Measurements from ENCODE around the gene ERVV-1. TPM values are rescaled to one million over a fixed set of nuclear protein-coding genes. Genes with fewer than 3 reads are reported as not detected.
"Not testable (repeated sequence)": the region's sequence is repeated elsewhere in the genome, so short reads cannot be mapped to it uniquely, and the experiment has no call there.

The ERVV-1 gene, protein sequence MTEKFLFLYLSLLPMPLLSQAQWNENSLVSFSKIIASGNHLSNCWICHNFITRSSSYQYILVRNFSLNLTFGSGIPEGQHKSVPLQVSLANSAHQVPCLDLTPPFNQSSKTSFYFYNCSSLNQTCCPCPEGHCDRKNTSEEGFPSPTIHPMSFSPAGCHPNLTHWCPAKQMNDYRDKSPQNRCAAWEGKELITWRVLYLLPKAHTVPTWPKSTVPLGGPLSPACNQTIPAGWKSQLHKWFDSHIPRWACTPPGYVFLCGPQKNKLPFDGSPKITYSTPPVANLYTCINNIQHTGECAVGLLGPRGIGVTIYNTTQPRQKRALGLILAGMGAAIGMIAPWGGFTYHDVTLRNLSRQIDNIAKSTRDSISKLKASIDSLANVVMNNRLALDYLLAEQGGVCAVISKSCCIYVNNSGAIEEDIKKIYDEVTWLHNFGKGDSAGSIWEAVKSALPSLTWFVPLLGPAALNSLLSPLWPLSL
- total RNA-seq, result not detected

DNA sequence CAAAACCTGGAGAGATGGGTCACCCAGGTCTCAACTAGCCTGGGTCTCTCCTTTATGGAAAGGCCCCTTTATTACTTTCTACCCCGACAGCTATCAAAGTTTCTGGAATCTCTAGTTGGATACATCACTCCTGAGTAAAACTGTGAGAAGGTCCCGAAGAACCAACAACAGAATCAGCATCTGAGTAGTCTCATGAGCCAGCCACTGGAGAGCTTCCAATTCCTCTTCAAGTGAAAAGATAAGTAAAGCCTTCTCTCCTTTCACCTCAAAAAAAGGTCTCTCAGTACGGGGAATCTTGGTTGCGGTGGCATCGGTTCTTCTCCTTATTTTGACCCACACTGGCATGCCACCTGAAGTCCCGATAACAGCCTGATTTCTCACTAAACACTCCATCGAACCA is at the start of gene ERVV-1:
Gene ERVV-1, plus strand, starts transcription at position 301 of the 400 bp plus-strand sequence. CDS start 170 bp downstream, outside the sequence.
- intact Hi-C loops (cut with DNase I), result no loop called here

DNA sequence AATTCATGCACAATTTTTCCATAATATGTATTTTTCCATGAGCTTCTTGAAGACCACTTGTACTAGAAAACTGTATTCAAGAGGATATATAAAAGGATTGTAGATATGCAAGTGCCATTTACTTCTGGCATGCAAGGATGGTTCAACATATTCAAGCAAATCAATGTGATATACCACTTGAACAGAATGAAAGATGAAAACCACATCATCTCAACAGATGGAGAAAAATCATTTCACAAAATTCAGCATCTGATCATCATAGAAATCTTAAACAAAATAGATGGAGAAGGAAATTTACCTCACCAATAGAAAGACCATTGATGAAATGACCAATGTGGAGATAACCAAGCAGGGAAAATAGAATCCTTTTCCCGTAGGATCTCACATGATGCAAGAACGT is 45.9 kb upstream of the ERVV-1 start:
- DNase-seq, result no peak
- H3K36me3 ChIP-seq, result no peaks in the 10 kb centered on the region
- intact Hi-C loops (cut with DNase I), result no loop called here
- TF ChIP-seq, protein P1, sequence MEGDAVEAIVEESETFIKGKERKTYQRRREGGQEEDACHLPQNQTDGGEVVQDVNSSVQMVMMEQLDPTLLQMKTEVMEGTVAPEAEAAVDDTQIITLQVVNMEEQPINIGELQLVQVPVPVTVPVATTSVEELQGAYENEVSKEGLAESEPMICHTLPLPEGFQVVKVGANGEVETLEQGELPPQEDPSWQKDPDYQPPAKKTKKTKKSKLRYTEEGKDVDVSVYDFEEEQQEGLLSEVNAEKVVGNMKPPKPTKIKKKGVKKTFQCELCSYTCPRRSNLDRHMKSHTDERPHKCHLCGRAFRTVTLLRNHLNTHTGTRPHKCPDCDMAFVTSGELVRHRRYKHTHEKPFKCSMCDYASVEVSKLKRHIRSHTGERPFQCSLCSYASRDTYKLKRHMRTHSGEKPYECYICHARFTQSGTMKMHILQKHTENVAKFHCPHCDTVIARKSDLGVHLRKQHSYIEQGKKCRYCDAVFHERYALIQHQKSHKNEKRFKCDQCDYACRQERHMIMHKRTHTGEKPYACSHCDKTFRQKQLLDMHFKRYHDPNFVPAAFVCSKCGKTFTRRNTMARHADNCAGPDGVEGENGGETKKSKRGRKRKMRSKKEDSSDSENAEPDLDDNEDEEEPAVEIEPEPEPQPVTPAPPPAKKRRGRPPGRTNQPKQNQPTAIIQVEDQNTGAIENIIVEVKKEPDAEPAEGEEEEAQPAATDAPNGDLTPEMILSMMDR (IDR thresholded peaks at IDR 0.05), result no peak
- no peak overlapping the region for H3K9ac ChIP-seq (ENCODE audit: low read depth in 2 of 2, low read length in 2 of 2)
- H3K27ac ChIP-seq, result no peak overlapping the region
- no peaks in the 10 kb centered on the region for H3K4me1 ChIP-seq
- H3K4me3 ChIP-seq, result no peak overlapping the region
- H3K9me3 ChIP-seq, result no peaks in the 10 kb centered on the region
- H3K27me3 ChIP-seq, result no peaks in the 10 kb centered on the region

More for the DNA sequence above, at the start of gene ERVV-1:
- Histone ChIP-seq H3K9ac (ENCODE audit: low read depth in 2 of 2, low read length in 2 of 2) (no peak within 1 kb of the TSS), H3K27me3 (no peaks in the 10 kb centered on the region), H3K9me3 (no peaks in the 10 kb centered on the region), H3K4me3 (no peak within 1 kb of the TSS), H3K36me3 (no peaks in the 10 kb centered on the region), H3K4me1 (no peaks in the 10 kb centered on the region), H3K27ac (no peak within 1 kb of the TSS)
- DNase-seq, result no peak
- TF ChIP-seq, protein P1 (IDR thresholded peaks at IDR 0.05), result no peak

DNA sequence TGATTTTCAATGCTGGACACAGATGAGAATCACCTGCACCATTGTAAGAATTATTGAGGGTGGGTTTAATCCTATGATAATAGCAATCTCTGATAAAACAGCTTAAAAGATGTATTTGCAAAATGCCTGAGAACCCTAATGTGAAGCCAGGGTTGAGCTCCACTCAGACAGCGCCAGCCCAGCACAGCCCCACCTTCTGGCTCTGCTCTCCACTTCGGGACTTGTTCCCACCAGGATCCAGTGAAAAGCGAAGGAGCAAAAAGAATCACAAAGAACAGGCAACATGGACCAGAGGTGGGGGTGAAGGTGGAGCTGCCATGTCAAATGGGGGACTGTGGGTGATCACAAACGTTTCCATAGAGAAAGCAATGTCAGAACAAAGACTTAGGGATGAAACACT is 32.4 kb upstream of the ERVV-1 start:
- TF ChIP-seq, protein P1 (IDR thresholded peaks at IDR 0.05), result no peak
- Histone ChIP-seq H3K27ac (no peak overlapping the region), H3K27me3 (no peaks in the 10 kb centered on the region), H3K9me3 (no peaks in the 10 kb centered on the region), H3K36me3 (no peaks in the 10 kb centered on the region), H3K4me3 (no peak overlapping the region), H3K9ac (ENCODE audit: low read depth in 2 of 2, low read length in 2 of 2) (no peak overlapping the region), H3K4me1 (no peaks in the 10 kb centered on the region)
- intact Hi-C loops (cut with DNase I), result no loop called here
- no peak for DNase-seq

DNA sequence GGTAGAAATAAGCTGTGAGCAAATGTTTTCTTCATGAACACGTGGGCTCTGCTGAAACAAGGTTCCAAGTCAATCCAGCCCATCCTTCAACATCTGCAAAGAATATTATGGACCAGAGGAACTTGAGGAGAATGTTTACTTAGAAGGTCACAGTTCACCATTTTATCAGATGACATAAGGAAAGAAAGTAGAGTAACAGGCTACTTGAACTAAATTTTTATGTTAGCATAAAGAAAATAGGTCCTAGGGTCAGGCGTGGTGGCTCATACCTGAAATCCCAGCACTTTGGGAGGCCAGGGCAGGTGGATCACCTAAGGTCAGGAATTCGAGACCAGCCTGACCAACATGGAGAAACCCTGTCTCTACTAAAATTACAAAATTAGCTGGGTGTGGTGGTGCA is 30.6 kb upstream of the ERVV-1 start:
- H3K27me3 ChIP-seq; H3K27ac ChIP-seq; H3K4me3 ChIP-seq; H3K9ac ChIP-seq (ENCODE audit: low read depth in 2 of 2, low read length in 2 of 2); DNase-seq; H3K36me3 ChIP-seq; intact Hi-C loops (cut with DNase I); H3K4me1 ChIP-seq; H3K9me3 ChIP-seq: not testable (repeated sequence)

DNA sequence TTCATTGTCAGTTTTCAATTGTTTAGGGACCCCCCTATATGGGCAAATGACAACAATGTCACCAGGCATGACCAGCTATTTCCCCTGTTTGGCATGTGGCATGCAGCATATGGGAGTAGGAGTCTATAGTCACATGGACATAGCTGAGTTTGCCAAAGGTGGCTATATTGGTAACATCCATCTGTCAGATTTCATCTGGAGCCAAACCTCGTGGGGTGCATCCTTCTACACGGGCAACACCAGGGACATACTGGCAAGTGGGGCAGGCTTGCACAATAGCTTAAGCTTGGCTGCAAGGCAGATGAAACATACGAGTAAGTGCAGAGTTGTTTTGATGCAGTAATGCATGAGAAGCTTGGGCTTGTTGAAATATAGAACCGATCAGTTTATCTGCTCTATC is 26.5 kb upstream of the ERVV-1 start:
- Histone ChIP-seq H3K9ac (ENCODE audit: low read depth in 2 of 2, low read length in 2 of 2) (no peak overlapping the region), H3K27ac (no peak overlapping the region), H3K27me3 (no peaks in the 10 kb centered on the region), H3K9me3 (no peaks in the 10 kb centered on the region), H3K4me1 (no peaks in the 10 kb centered on the region), H3K4me3 (no peak overlapping the region), H3K36me3 (no peaks in the 10 kb centered on the region)
- TF ChIP-seq, protein P1 (IDR thresholded peaks at IDR 0.05), result no peak
- DNase-seq, result no peak
- intact Hi-C loops (cut with DNase I), result no loop called here

DNA sequence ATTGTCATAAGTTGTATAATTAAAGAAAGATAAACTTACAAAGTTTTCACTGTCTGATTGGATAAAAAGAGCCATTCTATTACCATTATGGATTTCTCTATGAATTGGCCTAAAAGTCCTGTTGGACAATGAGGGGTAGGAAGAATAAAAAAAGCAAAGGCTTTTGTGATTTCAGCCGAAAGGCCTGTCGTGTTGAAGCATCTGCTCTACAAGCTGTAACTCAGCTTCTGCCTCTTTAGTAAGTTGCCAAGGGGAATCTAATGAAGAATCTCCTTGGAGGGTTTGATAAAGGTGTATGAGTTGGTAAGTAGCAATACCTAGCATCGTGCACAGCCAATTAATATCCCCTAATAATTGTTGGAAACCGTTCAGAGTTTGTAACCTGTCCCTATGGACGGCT is 25.2 kb upstream of the ERVV-1 start:
- TF ChIP-seq, protein P1 (IDR thresholded peaks at IDR 0.05), result no peak
- Histone ChIP-seq H3K27ac (no peak overlapping the region), H3K27me3 (no peaks in the 10 kb centered on the region), H3K4me1 (no peaks in the 10 kb centered on the region), H3K9ac (ENCODE audit: low read depth in 2 of 2, low read length in 2 of 2) (no peak overlapping the region), H3K36me3 (no peaks in the 10 kb centered on the region), H3K4me3 (no peak overlapping the region), H3K9me3 (no peaks in the 10 kb centered on the region)
- no peak for DNase-seq
- intact Hi-C loops (cut with DNase I), result no loop called here
